ENCODE data around the gene PLOD1. TPM values are rescaled to one million over a fixed set of nuclear protein-coding genes. Genes with fewer than 3 reads are reported as not detected.

Gene PLOD1
- total and polyA plus RNA-seq, 2 experiments from 2014 or later = 22.4 to 62.9 TPM

DNA sequence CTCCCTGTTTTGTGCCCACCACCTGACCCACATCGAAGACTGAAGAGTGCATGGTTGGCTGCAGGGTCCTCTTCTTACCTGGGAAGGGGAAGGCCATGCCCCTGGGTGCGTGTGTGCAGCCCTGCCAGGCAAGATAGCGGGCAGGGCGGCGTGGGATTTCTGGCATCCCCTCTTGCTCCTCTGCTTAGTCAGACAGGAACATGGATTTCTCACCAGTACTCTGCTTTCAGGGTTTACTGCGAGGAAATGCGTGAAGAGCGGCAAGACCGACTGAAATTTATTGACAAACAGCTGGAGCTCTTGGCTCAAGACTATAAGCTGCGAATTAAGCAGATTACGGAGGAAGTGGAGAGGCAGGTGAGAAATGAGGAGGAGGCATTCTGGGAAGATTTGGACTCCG lies 69.2 kb downstream of the PLOD1 start:
- Histone ChIP-seq H3K27me3 (ENCODE audit: insufficient read depth) (no peaks in the 10 kb centered on the region), H3K4me3 (no peak overlapping the region), H3F3A (replicated peaks; ENCODE audit: low read depth) (peaks cover 3% of the 10 kb centered on the region), H3K36me3 (ENCODE audit: insufficient read depth) (peaks cover 59% of the 10 kb centered on the region), H3K4me1 (ENCODE audit: insufficient read depth) (no peaks in the 10 kb centered on the region), H3K9me2 (ENCODE audit: insufficient read depth) (no peaks in the 10 kb centered on the region), H4K20me1 (replicated peaks; ENCODE audit: insufficient read depth) (no peaks in the 10 kb centered on the region), H2AFZ (no peak overlapping the region), H3K27ac (ENCODE audit: low read depth) (no peak overlapping the region), H3K79me2 (replicated peaks; ENCODE audit: insufficient read depth) (no peaks in the 10 kb centered on the region), H3K4me2 (no peak overlapping the region)
- DNase-seq (ENCODE audit: low spot score) (no peak), ATAC-seq (no peak)
- H3K27ac Mint-ChIP-seq = no peak overlapping the region
- H3K27me3 Mint-ChIP-seq (ENCODE audit: insufficient read depth, low read depth, poor library complexity) = peaks cover 2% of the 10 kb centered on the region
- H3K4me1 Mint-ChIP-seq = no peaks in the 10 kb centered on the region
- no peak for TF ChIP-seq ZNF331 (CRISPR knock-in tag; IDR thresholded peaks at IDR 0.05; ENCODE audit: low read depth)
- TF ChIP-seq ZNF114 (CRISPR knock-in tag; IDR thresholded peaks at IDR 0.05) = no peak
- no peak for TF ChIP-seq JUNB (IDR thresholded peaks at IDR 0.05; ENCODE audit: unreplicated experiment)
- TF ChIP-seq, protein P1, sequence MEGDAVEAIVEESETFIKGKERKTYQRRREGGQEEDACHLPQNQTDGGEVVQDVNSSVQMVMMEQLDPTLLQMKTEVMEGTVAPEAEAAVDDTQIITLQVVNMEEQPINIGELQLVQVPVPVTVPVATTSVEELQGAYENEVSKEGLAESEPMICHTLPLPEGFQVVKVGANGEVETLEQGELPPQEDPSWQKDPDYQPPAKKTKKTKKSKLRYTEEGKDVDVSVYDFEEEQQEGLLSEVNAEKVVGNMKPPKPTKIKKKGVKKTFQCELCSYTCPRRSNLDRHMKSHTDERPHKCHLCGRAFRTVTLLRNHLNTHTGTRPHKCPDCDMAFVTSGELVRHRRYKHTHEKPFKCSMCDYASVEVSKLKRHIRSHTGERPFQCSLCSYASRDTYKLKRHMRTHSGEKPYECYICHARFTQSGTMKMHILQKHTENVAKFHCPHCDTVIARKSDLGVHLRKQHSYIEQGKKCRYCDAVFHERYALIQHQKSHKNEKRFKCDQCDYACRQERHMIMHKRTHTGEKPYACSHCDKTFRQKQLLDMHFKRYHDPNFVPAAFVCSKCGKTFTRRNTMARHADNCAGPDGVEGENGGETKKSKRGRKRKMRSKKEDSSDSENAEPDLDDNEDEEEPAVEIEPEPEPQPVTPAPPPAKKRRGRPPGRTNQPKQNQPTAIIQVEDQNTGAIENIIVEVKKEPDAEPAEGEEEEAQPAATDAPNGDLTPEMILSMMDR (conservative IDR thresholded peaks at IDR 0.05; ENCODE audit: low read depth in 2 of 2) = no peak
- no peak for TF ChIP-seq EZH2phosphoT487 (IDR thresholded peaks at IDR 0.05; ENCODE audit: unreplicated experiment)
- TF ChIP-seq, protein P2, sequence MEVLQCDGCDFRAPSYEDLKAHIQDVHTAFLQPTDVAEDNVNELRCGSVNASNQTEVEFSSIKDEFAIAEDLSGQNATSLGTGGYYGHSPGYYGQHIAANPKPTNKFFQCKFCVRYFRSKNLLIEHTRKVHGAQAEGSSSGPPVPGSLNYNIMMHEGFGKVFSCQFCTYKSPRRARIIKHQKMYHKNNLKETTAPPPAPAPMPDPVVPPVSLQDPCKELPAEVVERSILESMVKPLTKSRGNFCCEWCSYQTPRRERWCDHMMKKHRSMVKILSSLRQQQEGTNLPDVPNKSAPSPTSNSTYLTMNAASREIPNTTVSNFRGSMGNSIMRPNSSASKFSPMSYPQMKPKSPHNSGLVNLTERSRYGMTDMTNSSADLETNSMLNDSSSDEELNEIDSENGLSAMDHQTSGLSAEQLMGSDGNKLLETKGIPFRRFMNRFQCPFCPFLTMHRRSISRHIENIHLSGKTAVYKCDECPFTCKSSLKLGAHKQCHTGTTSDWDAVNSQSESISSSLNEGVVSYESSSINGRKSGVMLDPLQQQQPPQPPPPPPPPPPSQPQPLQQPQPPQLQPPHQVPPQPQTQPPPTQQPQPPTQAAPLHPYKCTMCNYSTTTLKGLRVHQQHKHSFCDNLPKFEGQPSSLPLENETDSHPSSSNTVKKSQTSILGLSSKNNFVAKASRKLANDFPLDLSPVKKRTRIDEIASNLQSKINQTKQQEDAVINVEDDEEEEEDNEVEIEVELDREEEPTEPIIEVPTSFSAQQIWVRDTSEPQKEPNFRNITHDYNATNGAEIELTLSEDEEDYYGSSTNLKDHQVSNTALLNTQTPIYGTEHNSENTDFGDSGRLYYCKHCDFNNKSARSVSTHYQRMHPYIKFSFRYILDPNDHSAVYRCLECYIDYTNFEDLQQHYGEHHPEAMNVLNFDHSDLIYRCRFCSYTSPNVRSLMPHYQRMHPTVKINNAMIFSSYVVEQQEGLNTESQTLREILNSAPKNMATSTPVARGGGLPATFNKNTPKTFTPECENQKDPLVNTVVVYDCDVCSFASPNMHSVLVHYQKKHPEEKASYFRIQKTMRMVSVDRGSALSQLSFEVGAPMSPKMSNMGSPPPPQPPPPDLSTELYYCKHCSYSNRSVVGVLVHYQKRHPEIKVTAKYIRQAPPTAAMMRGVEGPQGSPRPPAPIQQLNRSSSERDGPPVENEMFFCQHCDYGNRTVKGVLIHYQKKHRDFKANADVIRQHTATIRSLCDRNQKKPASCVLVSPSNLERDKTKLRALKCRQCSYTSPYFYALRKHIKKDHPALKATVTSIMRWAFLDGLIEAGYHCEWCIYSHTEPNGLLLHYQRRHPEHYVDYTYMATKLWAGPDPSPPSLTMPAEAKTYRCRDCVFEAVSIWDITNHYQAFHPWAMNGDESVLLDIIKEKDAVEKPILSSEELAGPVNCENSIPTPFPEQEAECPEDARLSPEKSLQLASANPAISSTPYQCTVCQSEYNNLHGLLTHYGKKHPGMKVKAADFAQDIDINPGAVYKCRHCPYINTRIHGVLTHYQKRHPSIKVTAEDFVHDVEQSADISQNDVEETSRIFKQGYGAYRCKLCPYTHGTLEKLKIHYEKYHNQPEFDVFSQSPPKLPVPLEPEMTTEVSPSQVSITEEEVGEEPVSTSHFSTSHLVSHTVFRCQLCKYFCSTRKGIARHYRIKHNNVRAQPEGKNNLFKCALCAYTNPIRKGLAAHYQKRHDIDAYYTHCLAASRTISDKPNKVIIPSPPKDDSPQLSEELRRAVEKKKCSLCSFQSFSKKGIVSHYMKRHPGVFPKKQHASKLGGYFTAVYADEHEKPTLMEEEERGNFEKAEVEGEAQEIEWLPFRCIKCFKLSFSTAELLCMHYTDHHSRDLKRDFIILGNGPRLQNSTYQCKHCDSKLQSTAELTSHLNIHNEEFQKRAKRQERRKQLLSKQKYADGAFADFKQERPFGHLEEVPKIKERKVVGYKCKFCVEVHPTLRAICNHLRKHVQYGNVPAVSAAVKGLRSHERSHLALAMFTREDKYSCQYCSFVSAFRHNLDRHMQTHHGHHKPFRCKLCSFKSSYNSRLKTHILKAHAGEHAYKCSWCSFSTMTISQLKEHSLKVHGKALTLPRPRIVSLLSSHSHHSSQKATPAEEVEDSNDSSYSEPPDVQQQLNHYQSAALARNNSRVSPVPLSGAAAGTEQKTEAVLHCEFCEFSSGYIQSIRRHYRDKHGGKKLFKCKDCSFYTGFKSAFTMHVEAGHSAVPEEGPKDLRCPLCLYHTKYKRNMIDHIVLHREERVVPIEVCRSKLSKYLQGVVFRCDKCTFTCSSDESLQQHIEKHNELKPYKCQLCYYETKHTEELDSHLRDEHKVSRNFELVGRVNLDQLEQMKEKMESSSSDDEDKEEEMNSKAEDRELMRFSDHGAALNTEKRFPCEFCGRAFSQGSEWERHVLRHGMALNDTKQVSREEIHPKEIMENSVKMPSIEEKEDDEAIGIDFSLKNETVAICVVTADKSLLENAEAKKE (CRISPR knock-in tag; IDR thresholded peaks at IDR 0.05) = no peak
- no peak for TF ChIP-seq POLR2AphosphoS5 (IDR thresholded peaks at IDR 0.05; ENCODE audit: low read depth)
- no peak for TF ChIP-seq CREB1 (CRISPR knock-in tag; IDR thresholded peaks at IDR 0.05; ENCODE audit: low read depth)
- no peak for TF ChIP-seq EZH2 (IDR thresholded peaks at IDR 0.05; ENCODE audit: low read depth, unreplicated experiment)
- TF ChIP-seq, protein P3, sequence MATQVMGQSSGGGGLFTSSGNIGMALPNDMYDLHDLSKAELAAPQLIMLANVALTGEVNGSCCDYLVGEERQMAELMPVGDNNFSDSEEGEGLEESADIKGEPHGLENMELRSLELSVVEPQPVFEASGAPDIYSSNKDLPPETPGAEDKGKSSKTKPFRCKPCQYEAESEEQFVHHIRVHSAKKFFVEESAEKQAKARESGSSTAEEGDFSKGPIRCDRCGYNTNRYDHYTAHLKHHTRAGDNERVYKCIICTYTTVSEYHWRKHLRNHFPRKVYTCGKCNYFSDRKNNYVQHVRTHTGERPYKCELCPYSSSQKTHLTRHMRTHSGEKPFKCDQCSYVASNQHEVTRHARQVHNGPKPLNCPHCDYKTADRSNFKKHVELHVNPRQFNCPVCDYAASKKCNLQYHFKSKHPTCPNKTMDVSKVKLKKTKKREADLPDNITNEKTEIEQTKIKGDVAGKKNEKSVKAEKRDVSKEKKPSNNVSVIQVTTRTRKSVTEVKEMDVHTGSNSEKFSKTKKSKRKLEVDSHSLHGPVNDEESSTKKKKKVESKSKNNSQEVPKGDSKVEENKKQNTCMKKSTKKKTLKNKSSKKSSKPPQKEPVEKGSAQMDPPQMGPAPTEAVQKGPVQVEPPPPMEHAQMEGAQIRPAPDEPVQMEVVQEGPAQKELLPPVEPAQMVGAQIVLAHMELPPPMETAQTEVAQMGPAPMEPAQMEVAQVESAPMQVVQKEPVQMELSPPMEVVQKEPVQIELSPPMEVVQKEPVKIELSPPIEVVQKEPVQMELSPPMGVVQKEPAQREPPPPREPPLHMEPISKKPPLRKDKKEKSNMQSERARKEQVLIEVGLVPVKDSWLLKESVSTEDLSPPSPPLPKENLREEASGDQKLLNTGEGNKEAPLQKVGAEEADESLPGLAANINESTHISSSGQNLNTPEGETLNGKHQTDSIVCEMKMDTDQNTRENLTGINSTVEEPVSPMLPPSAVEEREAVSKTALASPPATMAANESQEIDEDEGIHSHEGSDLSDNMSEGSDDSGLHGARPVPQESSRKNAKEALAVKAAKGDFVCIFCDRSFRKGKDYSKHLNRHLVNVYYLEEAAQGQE (IDR thresholded peaks at IDR 0.05; ENCODE audit: unreplicated experiment) = no peak
- no peak for TF ChIP-seq NANOG (IDR thresholded peaks at IDR 0.05; ENCODE audit: borderline replicate concordance)
- TF ChIP-seq, protein P4, sequence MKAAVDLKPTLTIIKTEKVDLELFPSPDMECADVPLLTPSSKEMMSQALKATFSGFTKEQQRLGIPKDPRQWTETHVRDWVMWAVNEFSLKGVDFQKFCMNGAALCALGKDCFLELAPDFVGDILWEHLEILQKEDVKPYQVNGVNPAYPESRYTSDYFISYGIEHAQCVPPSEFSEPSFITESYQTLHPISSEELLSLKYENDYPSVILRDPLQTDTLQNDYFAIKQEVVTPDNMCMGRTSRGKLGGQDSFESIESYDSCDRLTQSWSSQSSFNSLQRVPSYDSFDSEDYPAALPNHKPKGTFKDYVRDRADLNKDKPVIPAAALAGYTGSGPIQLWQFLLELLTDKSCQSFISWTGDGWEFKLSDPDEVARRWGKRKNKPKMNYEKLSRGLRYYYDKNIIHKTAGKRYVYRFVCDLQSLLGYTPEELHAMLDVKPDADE (IDR thresholded peaks at IDR 0.05) = no peak
- TF ChIP-seq STAT1 (IDR thresholded peaks at IDR 0.05; ENCODE audit: unreplicated experiment) = no peak
- H3K36me3 Mint-ChIP-seq (ENCODE audit: low read depth) = peaks cover 91% of the 10 kb centered on the region
- no peaks in the 10 kb centered on the region; the same call in 2 of the 3 replicates for H3K9me3 Mint-ChIP-seq
- H3K4me3 Mint-ChIP-seq = no peak overlapping the region
